ENCODE results near the gene CAND2. TPM values are rescaled to one million over a fixed set of nuclear protein-coding genes. Genes with fewer than 3 reads are reported as not detected.

CAND2 gene
- total RNA-seq, 1 donor from 2014 or later = 11.3 TPM

- Mint-ChIP-seq H3K4me3 (ENCODE audit: unreplicated experiment) (no peak overlapping the region), H3K36me3 (ENCODE audit: low read depth) (peaks cover 9% of the 10 kb centered on the region), H3K27ac (ENCODE audit: unreplicated experiment) (no peak overlapping the region), H3K4me1 (ENCODE audit: low read depth) (peaks cover 9% of the 10 kb centered on the region), H3K27me3 (ENCODE audit: low read depth) (no peaks in the 10 kb centered on the region), H3K9me3 (ENCODE audit: low read depth) (no peaks in the 10 kb centered on the region)
- TF ChIP-seq CTCF (IDR thresholded peaks at IDR 0.05) = no peak
- DNase-seq (ENCODE audit: low spot score) = no peak
Observed at GRCh38 chr3:12813967-12814366, 17.5 kb downstream of the CAND2 start.

GRCh38 chr3:12815078-12815477 is 18.6 kb downstream of the CAND2 start:
- Mint-ChIP-seq H3K27ac (ENCODE audit: unreplicated experiment) (no peak overlapping the region), H3K27me3 (ENCODE audit: low read depth) (no peaks in the 10 kb centered on the region), H3K4me1 (ENCODE audit: low read depth) (peaks cover 5% of the 10 kb centered on the region), H3K9me3 (ENCODE audit: low read depth) (no peaks in the 10 kb centered on the region), H3K4me3 (ENCODE audit: unreplicated experiment) (no peak overlapping the region), H3K36me3 (ENCODE audit: low read depth) (peaks cover 12% of the 10 kb centered on the region)
- no peak for DNase-seq (ENCODE audit: low spot score)
- TF ChIP-seq CTCF (IDR thresholded peaks at IDR 0.05) = no peak

GRCh38 chr3:12815719-12816118 is 19.2 kb downstream of the CAND2 start:
- H3K4me3 Mint-ChIP-seq (ENCODE audit: unreplicated experiment) = no peak overlapping the region
- DNase-seq (ENCODE audit: low spot score) = no peak
- peaks cover 15% of the 10 kb centered on the region for H3K36me3 Mint-ChIP-seq (ENCODE audit: low read depth)
- H3K4me1 Mint-ChIP-seq (ENCODE audit: low read depth) = peaks cover 2% of the 10 kb centered on the region
- no peak for TF ChIP-seq CTCF (IDR thresholded peaks at IDR 0.05)
- H3K27me3 Mint-ChIP-seq (ENCODE audit: low read depth) = no peaks in the 10 kb centered on the region
- H3K9me3 Mint-ChIP-seq (ENCODE audit: low read depth) = no peaks in the 10 kb centered on the region
- no peak overlapping the region for H3K27ac Mint-ChIP-seq (ENCODE audit: unreplicated experiment)

GRCh38 chr3:12816521-12817342 is 20.3 kb downstream of the CAND2 start:
- Mint-ChIP-seq H3K27me3 (ENCODE audit: low read depth) (no peaks in the 10 kb centered on the region), H3K9me3 (ENCODE audit: low read depth) (no peaks in the 10 kb centered on the region), H3K4me1 (ENCODE audit: low read depth) (no peaks in the 10 kb centered on the region), H3K27ac (ENCODE audit: unreplicated experiment) (no peak overlapping the region), H3K36me3 (ENCODE audit: low read depth) (peaks cover 15% of the 10 kb centered on the region), H3K4me3 (ENCODE audit: unreplicated experiment) (no peak overlapping the region)
- no peak for DNase-seq (ENCODE audit: low spot score)
- TF ChIP-seq CTCF (IDR thresholded peaks at IDR 0.05) = no peak

- no peak for DNase-seq (ENCODE audit: low spot score)
- no peaks in the 10 kb centered on the region for H3K4me1 Mint-ChIP-seq (ENCODE audit: low read depth)
- H3K27me3 Mint-ChIP-seq (ENCODE audit: low read depth) = no peaks in the 10 kb centered on the region
- no peaks in the 10 kb centered on the region for H3K9me3 Mint-ChIP-seq (ENCODE audit: low read depth)
- H3K27ac Mint-ChIP-seq (ENCODE audit: unreplicated experiment) = no peak overlapping the region
- no peak for TF ChIP-seq CTCF (IDR thresholded peaks at IDR 0.05)
- H3K4me3 Mint-ChIP-seq (ENCODE audit: unreplicated experiment) = no peak overlapping the region
- peaks cover 15% of the 10 kb centered on the region for H3K36me3 Mint-ChIP-seq (ENCODE audit: low read depth)
Observed at GRCh38 chr3:12817343-12817710, 20.8 kb downstream of the CAND2 start.

Measured in chondrocyte (in vitro differentiated cells).